K562 (cell line): ENCODE results near the gene ZNF652. TPM values are rescaled to one million over a fixed set of nuclear protein-coding genes. Genes with fewer than 3 reads are reported as not detected.

Experiments used
- CHD1 ChIP-seq: fragments of 200-600 bp; sonication (generic); IDR thresholded peaks from one replicate; pipeline ENCODE4 v1.6.1; 2012; ENCODE audit warnings: mild to moderate bottlenecking, moderate library complexity, low read length, inconsistent platforms
- ESRRB ChIP-seq: fragments of 250-450 bp; sonication (Bioruptor Pico); IDR thresholded peaks from 2 replicates; pipeline ENCODE4 v1.5.0; 2020; ENCODE audit warnings: mild to moderate bottlenecking, moderate library complexity, borderline replicate concordance
- GATAD2A ChIP-seq: fragments of 450-650 bp; IDR thresholded peaks from 2 replicates; pipeline ENCODE4 v1.6.1; 2017
- HDAC3 ChIP-seq: fragments of 450-650 bp; IDR thresholded peaks from 2 replicates; pipeline ENCODE4 v1.6.1; 2018; ENCODE audit warnings: borderline replicate concordance, mild to moderate bottlenecking, moderate library complexity; ENCODE audit not compliant: partially characterized antibody
- HDAC8 ChIP-seq: fragments of 450-650 bp; IDR thresholded peaks from 2 replicates; pipeline ENCODE4 v1.6.1; 2016; ENCODE audit warnings: mild to moderate bottlenecking, missing genetic modification characterization, moderate library complexity, missing compliant biosample characterization
- MTA2 ChIP-seq: fragments of 450-650 bp; IDR thresholded peaks from 2 replicates; pipeline ENCODE4 v1.6.1; 2016; ENCODE audit warnings: low read depth
- POLR2G ChIP-seq: fragments of 200-400 bp; formaldehyde crosslinking; IDR thresholded peaks from 2 replicates; pipeline ENCODE4 v1.6.1; 2017; ENCODE audit warnings: low read depth, mild to moderate bottlenecking, antibody characterized with exemption, low read length, moderate library complexity
- SREBF1 ChIP-seq: fragments of 150-350 bp; IDR thresholded peaks from 2 replicates; pipeline ENCODE4 v1.6.1; 2014; ENCODE audit warnings: antibody characterized with exemption, low read depth, low read length, borderline replicate concordance
- TAF9B ChIP-seq: fragments of 450-650 bp; IDR thresholded peaks from 2 replicates; pipeline ENCODE4 v1.6.1; 2018; ENCODE audit warnings: mild to moderate bottlenecking; ENCODE audit not compliant: partially characterized antibody
- TBL1XR1 ChIP-seq, 2 experiments: IDR thresholded peaks; 2 replicates each; pipeline ENCODE4 v1.6.1; 2012; ENCODE audit warnings: improper control_type of control experiment in 2 of 2, low read length in 2 of 2, mild to moderate bottlenecking in 1 of 2
- TSC22D4 ChIP-seq: fragments of 450-650 bp; IDR thresholded peaks from 2 replicates; pipeline ENCODE4 v1.6.1; 2016; ENCODE audit warnings: missing genetic modification characterization, missing biosample characterization, control low read depth
- ZNF212 ChIP-seq: fragments of 450-650 bp; formaldehyde crosslinking; IDR thresholded peaks from 2 replicates; pipeline ENCODE4 v1.4.0; 2020; ENCODE audit warnings: mild to moderate bottlenecking
- ZNF217 ChIP-seq: sonication (generic); formaldehyde crosslinking; IDR thresholded peaks from 2 replicates; pipeline ENCODE4 v1.8.0; 2022; ENCODE audit warnings: mild to moderate bottlenecking, missing genetic modification reagents
- ZNF324 ChIP-seq: fragments of 250-450 bp; sonication (Bioruptor Pico); IDR thresholded peaks from 2 replicates; pipeline ENCODE4 v1.4.0; 2020; ENCODE audit warnings: mild to moderate bottlenecking
- ZNF583 ChIP-seq: fragments of 250-450 bp; sonication (Bioruptor Pico); IDR thresholded peaks from 2 replicates; pipeline ENCODE4 v1.4.0; 2020
- polyA plus RNA-seq, 8 experiments: library from polyadenylated mRNA; depleted of rRNA in 4 of 8; stranded (reverse) in 5 of 8; unstranded in 3 of 8; fragments of >200 nt; fragmentation: Nextera tagmentation in 2 of 8; fragmentation: Illumina TruSeq in 1 of 8; extraction: Ambion mirVana in 2 of 8; extraction: Trizol in 1 of 8; gene quantifications; 2 replicates each; pipeline versions ENCODE4 v1.2.1 to v1.2.3, GENCODE V29; 2011 to 2014; ENCODE audit warnings: inconsistent platforms in 1 of 8, missing spikeins in 1 of 8
- total RNA-seq, 7 experiments: library from RNA; depleted of rRNA in 6 of 7; stranded (reverse); fragments of >200 nt in 6 of 7; fragmentation: Illumina TruSeq in 2 of 7; extraction: Trizol in 2 of 7; gene quantifications; 2 replicates each; pipeline versions ENCODE4 v1.2.1 to v1.2.3, GENCODE V29; 2011 to 2021; ENCODE audit warnings: low replicate concordance in 1 of 7
- TF ChIP-seq, protein P1 (sequence below): fragments of 450-650 bp; formaldehyde crosslinking; IDR thresholded peaks from 2 replicates; pipeline ENCODE4 v1.4.0; 2020; ENCODE audit warnings: mild to moderate bottlenecking, mixed read lengths
- TF ChIP-seq, protein P2 (sequence below): fragments of 250-450 bp; sonication (Bioruptor Pico); IDR thresholded peaks from 2 replicates; pipeline ENCODE4 v1.8.0; 2022; ENCODE audit warnings: inconsistent platforms, mild to moderate bottlenecking, moderate library complexity, borderline replicate concordance
- TF ChIP-seq, protein P3 (sequence below): fragments of 250-450 bp; sonication (Bioruptor Pico); IDR thresholded peaks from 2 replicates; pipeline ENCODE4 v1.5.0; 2021
- TF ChIP-seq, protein P4 (sequence below), 2 experiments: fragments of 450-650 bp; IDR thresholded peaks; 2 replicates each; pipeline ENCODE4 v1.6.1; 2016
- TF ChIP-seq, protein P5 (sequence below): fragments of 450-650 bp; formaldehyde crosslinking; IDR thresholded peaks from 2 replicates; pipeline ENCODE4 v1.4.0; 2022; ENCODE audit warnings: missing genetic modification characterization
- TF ChIP-seq, protein P6 (sequence below): fragments of 450-650 bp; formaldehyde crosslinking; IDR thresholded peaks from 2 replicates; pipeline ENCODE4 v1.4.0; 2022; ENCODE audit warnings: mild to moderate bottlenecking, moderate library complexity

The ZNF652 gene
- total and polyA plus RNA-seq, 9 of the 15 experiments (the other 6 are each of a cell fraction or from before 2014, with no cell fraction given) = 5.1 to 15.5 (median 7.8) TPM

DNA sequence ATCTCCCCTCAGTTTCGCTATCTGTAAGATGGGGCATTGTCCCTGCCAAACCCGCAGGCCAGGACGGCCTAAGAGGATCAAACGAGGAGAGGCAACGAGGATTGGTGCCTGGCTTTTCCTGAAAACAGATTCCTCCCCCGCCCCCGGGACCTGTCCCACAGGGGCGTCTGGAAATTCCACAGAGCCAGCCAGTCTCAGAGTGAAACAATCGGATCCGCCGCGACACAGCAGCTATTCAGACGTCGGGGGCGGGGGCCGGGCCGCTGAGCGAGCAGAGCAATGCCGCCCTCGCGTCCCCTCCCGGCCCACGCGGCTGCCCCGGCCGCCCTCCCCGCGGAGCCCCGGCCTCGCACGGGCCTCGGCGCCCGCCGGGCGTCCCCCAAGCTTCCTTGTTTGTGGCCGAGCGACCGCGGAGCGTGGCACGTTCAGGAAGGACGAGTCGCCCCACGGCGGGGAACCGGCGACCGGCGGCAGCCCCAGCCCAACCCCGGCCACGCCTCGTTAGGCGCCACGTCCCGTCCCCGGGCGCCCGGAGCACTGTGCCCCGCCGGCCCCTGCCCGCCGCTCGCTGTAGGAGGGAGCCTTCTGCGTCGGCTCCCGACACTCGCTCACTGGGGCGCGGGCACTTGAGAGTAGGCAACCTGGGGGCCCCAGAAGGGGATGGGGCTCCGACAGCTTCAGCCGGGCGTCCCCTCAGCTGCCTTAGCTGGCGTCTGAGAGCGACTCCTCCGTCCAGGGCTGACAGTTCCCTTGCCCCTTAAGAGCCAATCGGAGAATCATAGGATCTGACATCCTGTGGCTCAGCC lies 101.8 kb downstream of the ZNF652 start (continued):
- TF ChIP-seq, protein P1, sequence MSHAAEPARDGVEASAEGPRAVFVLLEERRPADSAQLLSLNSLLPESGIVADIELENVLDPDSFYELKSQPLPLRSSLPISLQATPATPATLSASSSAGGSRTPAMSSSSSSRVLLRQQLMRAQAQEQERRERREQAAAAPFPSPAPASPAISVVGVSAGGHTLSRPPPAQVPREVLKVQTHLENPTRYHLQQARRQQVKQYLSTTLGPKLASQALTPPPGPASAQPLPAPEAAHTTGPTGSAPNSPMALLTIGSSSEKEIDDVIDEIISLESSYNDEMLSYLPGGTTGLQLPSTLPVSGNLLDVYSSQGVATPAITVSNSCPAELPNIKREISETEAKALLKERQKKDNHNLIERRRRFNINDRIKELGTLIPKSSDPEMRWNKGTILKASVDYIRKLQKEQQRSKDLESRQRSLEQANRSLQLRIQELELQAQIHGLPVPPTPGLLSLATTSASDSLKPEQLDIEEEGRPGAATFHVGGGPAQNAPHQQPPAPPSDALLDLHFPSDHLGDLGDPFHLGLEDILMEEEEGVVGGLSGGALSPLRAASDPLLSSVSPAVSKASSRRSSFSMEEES = no peak
- TF ChIP-seq, protein P2, sequence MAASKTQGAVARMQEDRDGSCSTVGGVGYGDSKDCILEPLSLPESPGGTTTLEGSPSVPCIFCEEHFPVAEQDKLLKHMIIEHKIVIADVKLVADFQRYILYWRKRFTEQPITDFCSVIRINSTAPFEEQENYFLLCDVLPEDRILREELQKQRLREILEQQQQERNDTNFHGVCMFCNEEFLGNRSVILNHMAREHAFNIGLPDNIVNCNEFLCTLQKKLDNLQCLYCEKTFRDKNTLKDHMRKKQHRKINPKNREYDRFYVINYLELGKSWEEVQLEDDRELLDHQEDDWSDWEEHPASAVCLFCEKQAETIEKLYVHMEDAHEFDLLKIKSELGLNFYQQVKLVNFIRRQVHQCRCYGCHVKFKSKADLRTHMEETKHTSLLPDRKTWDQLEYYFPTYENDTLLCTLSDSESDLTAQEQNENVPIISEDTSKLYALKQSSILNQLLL (CRISPR knock-in tag) = no peak
- TF ChIP-seq ZNF212 (CRISPR knock-in tag) (no peak), TSC22D4 (tag) (no peak), TBL1XR1 (IDR thresholded peaks at IDR 0.05; ENCODE audit: low read length in 2 of 2) (no peak), MTA2 (no peak), ZNF583 (CRISPR knock-in tag) (no peak), CHD1 (no peak), GATAD2A (no peak), POLR2G (peak; percentile 63), ZNF324 (no peak), TAF9B (no peak), ESRRB (CRISPR knock-in tag) (no peak), HDAC8 (tag) (no peak), HDAC3 (no peak), SREBF1 (no peak), ZNF217 (CRISPR knock-in tag) (no peak)
- TF ChIP-seq, protein P3, sequence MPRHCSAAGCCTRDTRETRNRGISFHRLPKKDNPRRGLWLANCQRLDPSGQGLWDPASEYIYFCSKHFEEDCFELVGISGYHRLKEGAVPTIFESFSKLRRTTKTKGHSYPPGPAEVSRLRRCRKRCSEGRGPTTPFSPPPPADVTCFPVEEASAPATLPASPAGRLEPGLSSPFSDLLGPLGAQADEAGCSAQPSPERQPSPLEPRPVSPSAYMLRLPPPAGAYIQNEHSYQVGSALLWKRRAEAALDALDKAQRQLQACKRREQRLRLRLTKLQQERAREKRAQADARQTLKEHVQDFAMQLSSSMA = no peak
- TF ChIP-seq, protein P4, sequence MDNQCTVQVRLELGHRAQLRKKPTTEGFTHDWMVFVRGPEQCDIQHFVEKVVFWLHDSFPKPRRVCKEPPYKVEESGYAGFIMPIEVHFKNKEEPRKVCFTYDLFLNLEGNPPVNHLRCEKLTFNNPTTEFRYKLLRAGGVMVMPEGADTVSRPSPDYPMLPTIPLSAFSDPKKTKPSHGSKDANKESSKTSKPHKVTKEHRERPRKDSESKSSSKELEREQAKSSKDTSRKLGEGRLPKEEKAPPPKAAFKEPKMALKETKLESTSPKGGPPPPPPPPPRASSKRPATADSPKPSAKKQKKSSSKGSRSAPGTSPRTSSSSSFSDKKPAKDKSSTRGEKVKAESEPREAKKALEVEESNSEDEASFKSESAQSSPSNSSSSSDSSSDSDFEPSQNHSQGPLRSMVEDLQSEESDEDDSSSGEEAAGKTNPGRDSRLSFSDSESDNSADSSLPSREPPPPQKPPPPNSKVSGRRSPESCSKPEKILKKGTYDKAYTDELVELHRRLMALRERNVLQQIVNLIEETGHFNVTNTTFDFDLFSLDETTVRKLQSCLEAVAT (IDR thresholded peaks at IDR 0.05) = 0 out of 4 replicates have a peak, but pooled peaks of 1 of the 2 experiments have one; percentile 33
- TF ChIP-seq, protein P5, sequence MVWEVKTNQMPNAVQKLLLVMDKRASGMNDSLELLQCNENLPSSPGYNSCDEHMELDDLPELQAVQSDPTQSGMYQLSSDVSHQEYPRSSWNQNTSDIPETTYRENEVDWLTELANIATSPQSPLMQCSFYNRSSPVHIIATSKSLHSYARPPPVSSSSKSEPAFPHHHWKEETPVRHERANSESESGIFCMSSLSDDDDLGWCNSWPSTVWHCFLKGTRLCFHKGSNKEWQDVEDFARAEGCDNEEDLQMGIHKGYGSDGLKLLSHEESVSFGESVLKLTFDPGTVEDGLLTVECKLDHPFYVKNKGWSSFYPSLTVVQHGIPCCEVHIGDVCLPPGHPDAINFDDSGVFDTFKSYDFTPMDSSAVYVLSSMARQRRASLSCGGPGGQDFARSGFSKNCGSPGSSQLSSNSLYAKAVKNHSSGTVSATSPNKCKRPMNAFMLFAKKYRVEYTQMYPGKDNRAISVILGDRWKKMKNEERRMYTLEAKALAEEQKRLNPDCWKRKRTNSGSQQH (CRISPR knock-in tag) = no peak
- TF ChIP-seq, protein P6, sequence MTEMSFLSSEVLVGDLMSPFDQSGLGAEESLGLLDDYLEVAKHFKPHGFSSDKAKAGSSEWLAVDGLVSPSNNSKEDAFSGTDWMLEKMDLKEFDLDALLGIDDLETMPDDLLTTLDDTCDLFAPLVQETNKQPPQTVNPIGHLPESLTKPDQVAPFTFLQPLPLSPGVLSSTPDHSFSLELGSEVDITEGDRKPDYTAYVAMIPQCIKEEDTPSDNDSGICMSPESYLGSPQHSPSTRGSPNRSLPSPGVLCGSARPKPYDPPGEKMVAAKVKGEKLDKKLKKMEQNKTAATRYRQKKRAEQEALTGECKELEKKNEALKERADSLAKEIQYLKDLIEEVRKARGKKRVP = no peak
